K562 (cell line): ENCODE measurements around the gene RALGAPA2.

ENCODE experiments used
- BACH1 ChIP-seq: fragments of 200-800 bp; sonication (Bioruptor generic); IDR thresholded peaks from 2 replicates; pipeline ENCODE4 v1.6.1; 2016; ENCODE audit warnings: missing genetic modification characterization, missing compliant biosample characterization
- EZH2 ChIP-seq: IDR thresholded peaks from 2 replicates; pipeline ENCODE4 v1.6.1; 2012; ENCODE audit warnings: low read depth, mild to moderate bottlenecking, inconsistent platforms, low read length, borderline replicate concordance
- NR2F6 ChIP-seq: fragments of 450-650 bp; formaldehyde crosslinking; IDR thresholded peaks from 2 replicates; pipeline ENCODE4 v1.4.0; 2020; ENCODE audit warnings: mild to moderate bottlenecking
- POLR2A ChIP-seq: fragments of 450-650 bp; conservative IDR thresholded peaks from 2 replicates; pipeline ENCODE4 v1.6.1; 2016
- TAF7 ChIP-seq: fragments of 450-650 bp; IDR thresholded peaks from 2 replicates; pipeline ENCODE4 v1.6.1; 2016; ENCODE audit warnings: missing genetic modification characterization, missing compliant biosample characterization
- THRB ChIP-seq: fragments of 450-650 bp; formaldehyde crosslinking; conservative IDR thresholded peaks from 2 replicates; pipeline ENCODE4 v1.4.0; 2022; ENCODE audit warnings: mild to moderate bottlenecking, missing genetic modification characterization
- TRIM24 ChIP-seq, 2 experiments: fragments of 450-650 bp; IDR thresholded peaks; 2 replicates each; pipeline ENCODE4 v1.6.1; 2016
- TF ChIP-seq, protein P1 (sequence below): fragments of 450-650 bp; IDR thresholded peaks from 2 replicates; pipeline ENCODE4 v1.6.1; 2014; ENCODE audit warnings: low read depth, mild to moderate bottlenecking, moderate library complexity, borderline replicate concordance
- TF ChIP-seq, protein P2 (sequence below), 3 experiments: IDR thresholded peaks in 2 of 3; conservative IDR thresholded peaks in 1 of 3; 2 replicates each; pipeline ENCODE4 v1.5.1; 2011 to 2012; ENCODE audit warnings: low read length in 3 of 3, mild to moderate bottlenecking in 3 of 3, control low read depth in 2 of 3, improper control_type of control experiment in 1 of 3, inconsistent platforms in 1 of 3, low read depth in 1 of 3, mixed read lengths in 1 of 3, moderate library complexity in 1 of 3; ENCODE audit not compliant: insufficient read depth in 2 of 3

GRCh38 chr20:20655883-20656282 lies 56.6 kb downstream of the RALGAPA2 start:
- TF ChIP-seq, protein P1, sequence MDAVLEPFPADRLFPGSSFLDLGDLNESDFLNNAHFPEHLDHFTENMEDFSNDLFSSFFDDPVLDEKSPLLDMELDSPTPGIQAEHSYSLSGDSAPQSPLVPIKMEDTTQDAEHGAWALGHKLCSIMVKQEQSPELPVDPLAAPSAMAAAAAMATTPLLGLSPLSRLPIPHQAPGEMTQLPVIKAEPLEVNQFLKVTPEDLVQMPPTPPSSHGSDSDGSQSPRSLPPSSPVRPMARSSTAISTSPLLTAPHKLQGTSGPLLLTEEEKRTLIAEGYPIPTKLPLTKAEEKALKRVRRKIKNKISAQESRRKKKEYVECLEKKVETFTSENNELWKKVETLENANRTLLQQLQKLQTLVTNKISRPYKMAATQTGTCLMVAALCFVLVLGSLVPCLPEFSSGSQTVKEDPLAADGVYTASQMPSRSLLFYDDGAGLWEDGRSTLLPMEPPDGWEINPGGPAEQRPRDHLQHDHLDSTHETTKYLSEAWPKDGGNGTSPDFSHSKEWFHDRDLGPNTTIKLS = no peak
- TF ChIP-seq POLR2A = no peak
- TF ChIP-seq TAF7 (tag) = no peak
- no peak for TF ChIP-seq EZH2
- TF ChIP-seq THRB (CRISPR knock-in tag) = no peak
- TF ChIP-seq TRIM24 (IDR thresholded peaks at IDR 0.05) = no peak
- TF ChIP-seq, protein P2, sequence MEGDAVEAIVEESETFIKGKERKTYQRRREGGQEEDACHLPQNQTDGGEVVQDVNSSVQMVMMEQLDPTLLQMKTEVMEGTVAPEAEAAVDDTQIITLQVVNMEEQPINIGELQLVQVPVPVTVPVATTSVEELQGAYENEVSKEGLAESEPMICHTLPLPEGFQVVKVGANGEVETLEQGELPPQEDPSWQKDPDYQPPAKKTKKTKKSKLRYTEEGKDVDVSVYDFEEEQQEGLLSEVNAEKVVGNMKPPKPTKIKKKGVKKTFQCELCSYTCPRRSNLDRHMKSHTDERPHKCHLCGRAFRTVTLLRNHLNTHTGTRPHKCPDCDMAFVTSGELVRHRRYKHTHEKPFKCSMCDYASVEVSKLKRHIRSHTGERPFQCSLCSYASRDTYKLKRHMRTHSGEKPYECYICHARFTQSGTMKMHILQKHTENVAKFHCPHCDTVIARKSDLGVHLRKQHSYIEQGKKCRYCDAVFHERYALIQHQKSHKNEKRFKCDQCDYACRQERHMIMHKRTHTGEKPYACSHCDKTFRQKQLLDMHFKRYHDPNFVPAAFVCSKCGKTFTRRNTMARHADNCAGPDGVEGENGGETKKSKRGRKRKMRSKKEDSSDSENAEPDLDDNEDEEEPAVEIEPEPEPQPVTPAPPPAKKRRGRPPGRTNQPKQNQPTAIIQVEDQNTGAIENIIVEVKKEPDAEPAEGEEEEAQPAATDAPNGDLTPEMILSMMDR (IDR thresholded peaks at IDR 0.05 in 2 of 3, conservative IDR thresholded peaks at IDR 0.05 in 1 of 3; ENCODE audit: insufficient read depth in 2 of 3, low read depth in 1 of 3, low read length in 3 of 3) = no peak
- TF ChIP-seq BACH1 = no peak
- no peak for TF ChIP-seq NR2F6 (CRISPR knock-in tag)
